MCF 10A (cell line): ENCODE measurements around the gene PLCB1. TPM values are rescaled to one million over a fixed set of nuclear protein-coding genes. Genes with fewer than 3 reads are reported as not detected.

Experiments
- BruUV-seq: library from RNA; stranded (reverse); fragments of 400-500 nt; replicated peaks from 2 replicates; lab custom pipeline; 2021; lab: Mats Ljungman, UMichigan
- CTCF ChIA-PET: fragments of 300-600 bp; sonication (Branson Sonifier 250); formaldehyde crosslinking; extraction: SDS; loops from one replicate; lab custom pipeline; 2021; ENCODE audit warnings: antibody characterized with exemption, inconsistent platforms; lab: Yijun Ruan, JAX
- POLR2A ChIA-PET: fragments of 300-600, 350-650 bp; sonication (Branson Sonifier 250); formaldehyde crosslinking; extraction: SDS; loops from one replicate; lab custom pipeline; 2020; ENCODE audit warnings: antibody characterized with exemption, inconsistent platforms; lab: Yijun Ruan, JAX
- DNase-seq: peaks from one replicate; pipeline ENCODE4 v3.0.0-alpha.2; 2018; ENCODE audit not compliant: unreplicated experiment
- H3K27ac Mint-ChIP-seq: one replicate; pipeline ENCODE4 v1.8.0; 2022; ENCODE audit warnings: mild to moderate bottlenecking, low read depth, mixed read lengths; ENCODE audit not compliant: unreplicated experiment
- H3K27me3 Mint-ChIP-seq: one replicate; pipeline ENCODE4 v1.8.0; 2022; ENCODE audit warnings: mixed read lengths; ENCODE audit not compliant: insufficient read depth, unreplicated experiment
- H3K36me3 Mint-ChIP-seq: one replicate; pipeline ENCODE4 v1.8.0; 2022; ENCODE audit warnings: mild to moderate bottlenecking, moderate library complexity, mixed read lengths; ENCODE audit not compliant: insufficient read depth, unreplicated experiment
- H3K4me1 Mint-ChIP-seq: one replicate; pipeline ENCODE4 v1.8.0; 2022; ENCODE audit warnings: mixed read lengths; ENCODE audit not compliant: insufficient read depth, unreplicated experiment
- H3K4me3 Mint-ChIP-seq: one replicate; pipeline ENCODE4 v1.8.0; 2022; ENCODE audit warnings: mild to moderate bottlenecking, moderate library complexity, mixed read lengths; ENCODE audit not compliant: unreplicated experiment
- H3K9me3 Mint-ChIP-seq: one replicate; pipeline ENCODE4 v1.8.0; 2022; ENCODE audit warnings: mixed read lengths; ENCODE audit not compliant: unreplicated experiment
- CTCF ChIP-seq: fragments of 200-600 bp; IDR thresholded peaks from one replicate; pipeline ENCODE4 v1.8.0; 2022; ENCODE audit warnings: antibody characterized with exemption, mild to moderate bottlenecking; ENCODE audit not compliant: unreplicated experiment
- intact Hi-C: fragments of 100-400 bp; cut with micrococcal nuclease; formaldehyde crosslinking; loops from 2 replicates; pipeline ENCODE4 v1.14.1; 2022
- total RNA-seq: library from RNA; stranded (reverse); gene quantifications from 2 replicates; pipeline ENCODE4 v1.2.3, GENCODE V29; 2022

The PLCB1 gene
- total RNA-seq, 1 experiment from 2014 or later, result 5.9 TPM

DNA sequence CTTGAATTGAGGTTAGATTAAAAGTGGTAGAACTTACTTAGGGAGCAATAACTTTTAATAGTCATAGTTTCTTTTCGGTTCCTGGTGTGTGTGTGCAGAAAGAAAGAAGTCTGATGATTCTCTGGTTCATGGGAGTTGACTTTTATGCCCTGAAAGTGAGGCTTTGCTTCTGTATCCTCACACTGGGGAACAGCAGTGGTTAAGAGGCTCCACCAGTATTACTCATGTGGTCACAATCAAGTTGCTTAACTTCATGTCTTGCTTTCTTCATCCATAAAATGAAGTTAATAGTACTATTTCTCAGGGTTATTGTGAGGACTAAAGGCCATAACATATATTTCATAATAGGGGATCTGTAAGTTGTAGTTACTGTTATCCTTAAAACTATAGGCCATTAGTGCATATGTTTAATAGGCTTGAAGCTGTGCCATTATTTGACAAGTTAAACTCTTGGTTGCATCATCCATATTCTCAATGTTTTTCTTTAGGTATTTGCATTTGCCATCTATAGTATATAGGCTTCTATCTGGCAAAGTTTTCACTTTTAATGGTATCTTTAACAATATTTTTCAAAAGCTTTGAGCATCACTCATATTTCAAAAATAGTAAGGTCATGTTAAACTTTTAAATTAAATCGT lies 262.4 kb downstream of the PLCB1 start:
- no TSS peak for BruUV-seq
- Mint-ChIP-seq H3K36me3 (no peaks in the 10 kb centered on the region), H3K27me3 (no peaks in the 10 kb centered on the region), H3K9me3 (no peaks in the 10 kb centered on the region), H3K27ac (no peak overlapping the region), H3K4me1 (peaks cover 7% of the 10 kb centered on the region), H3K4me3 (no peak overlapping the region)
- POLR2A ChIA-PET, result no interaction called here
- intact Hi-C loops, result loop anchor here (1.0 kb wide), 1 partner anchor 60 kb away; no protein-coding TSS in a partner anchor
- peak; percentile 61 for DNase-seq
- CTCF ChIA-PET, result no interaction called here
- TF ChIP-seq CTCF, result no peak

DNA sequence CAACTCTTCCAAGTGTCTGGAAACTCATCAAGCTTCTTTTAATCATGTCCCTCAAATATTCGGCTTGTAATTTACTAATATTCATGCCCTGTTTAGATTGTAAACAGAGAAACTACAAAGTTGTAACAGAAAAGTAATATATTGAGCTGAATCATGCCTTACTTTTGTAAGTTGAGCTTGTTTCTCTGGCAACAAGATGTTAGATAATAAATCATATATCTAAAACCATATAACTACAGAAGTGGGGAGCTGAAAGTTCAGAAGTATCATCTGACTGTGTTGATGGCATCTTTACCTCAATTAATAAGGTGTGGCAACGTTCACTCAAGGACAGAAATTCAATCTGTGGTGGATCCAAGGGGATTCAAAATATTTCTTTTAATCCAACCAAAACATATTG lies 263.9 kb downstream of the PLCB1 start:
- no peaks in the 10 kb centered on the region for H3K36me3 Mint-ChIP-seq
- H3K9me3 Mint-ChIP-seq, result no peaks in the 10 kb centered on the region
- no peak for DNase-seq
- no peak overlapping the region for H3K4me3 Mint-ChIP-seq
- ChIA-PET POLR2A (interaction anchor here (0.5 kb wide), 1 partner anchor 545 kb away, joined by 3 read pairs; no protein-coding TSS in a partner anchor), CTCF (interaction anchor here (0.5 to 1.3 kb wide), 6 partner anchors 8 to 353 kb away, joined by 3 to 4 read pairs (median 3); partner anchors contain the start of gene PLCB1)
- TF ChIP-seq CTCF, result no peak
- H3K27me3 Mint-ChIP-seq, result no peaks in the 10 kb centered on the region
- intact Hi-C loops, result no loop called here
- no peak overlapping the region for H3K27ac Mint-ChIP-seq
- BruUV-seq, result no TSS peak
- peaks cover 7% of the 10 kb centered on the region for H3K4me1 Mint-ChIP-seq

DNA sequence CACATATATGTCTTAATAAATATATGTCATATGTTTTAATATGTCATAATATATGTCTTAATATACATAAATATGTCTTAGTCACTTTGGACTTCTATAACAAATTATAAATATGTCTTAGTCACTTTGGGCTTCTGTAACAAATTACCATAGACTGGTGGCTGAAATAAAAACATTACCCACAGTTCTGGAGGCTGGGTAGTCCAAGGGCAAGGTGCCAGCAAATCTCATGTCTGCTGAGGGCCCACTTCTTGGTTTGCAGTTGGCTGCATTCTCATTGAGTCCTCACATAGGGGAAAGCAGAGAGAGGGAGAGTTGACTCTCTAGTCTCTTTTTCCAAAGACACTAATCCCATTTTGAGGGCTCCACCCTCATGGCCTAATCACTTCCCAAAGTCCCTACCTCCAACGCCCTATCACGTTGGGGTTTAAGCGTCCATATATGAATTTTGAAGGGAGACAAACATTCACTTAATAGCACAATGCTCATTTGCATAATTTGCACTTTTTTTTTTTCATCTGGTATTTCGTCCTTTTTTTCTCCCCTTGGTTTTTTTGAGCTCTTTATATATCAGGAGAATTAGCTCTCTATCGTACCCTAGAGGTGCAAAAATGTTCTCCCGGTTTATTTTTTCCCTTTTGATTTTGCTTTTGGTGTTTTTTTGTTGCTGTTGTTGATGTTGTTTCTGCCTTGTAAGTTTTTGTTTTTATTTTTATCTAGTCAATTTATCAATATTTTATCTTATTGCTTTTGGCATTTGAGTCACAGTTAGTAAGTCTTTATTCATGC lies 266.4 kb downstream of the PLCB1 start:
- intact Hi-C loops, result no loop called here
- no peak overlapping the region for H3K27ac Mint-ChIP-seq
- H3K36me3 Mint-ChIP-seq, result no peaks in the 10 kb centered on the region
- H3K4me1 Mint-ChIP-seq, result peaks cover 7% of the 10 kb centered on the region
- CTCF ChIA-PET, result interaction anchor here (0.6 to 1.5 kb wide), 5 partner anchors 12 to 1977 kb away, joined by 3 to 6 read pairs (median 3); no protein-coding TSS in a partner anchor
- no peak for TF ChIP-seq CTCF
- no peaks in the 10 kb centered on the region for H3K27me3 Mint-ChIP-seq
- DNase-seq, result no peak
- BruUV-seq, result no TSS peak
- no peak overlapping the region for H3K4me3 Mint-ChIP-seq
- POLR2A ChIA-PET, result no interaction called here
- H3K9me3 Mint-ChIP-seq, result no peaks in the 10 kb centered on the region

- intact Hi-C loops, result no loop called here
- Mint-ChIP-seq H3K27ac (no peak overlapping the region), H3K4me1 (no peaks in the 10 kb centered on the region), H3K27me3 (no peaks in the 10 kb centered on the region), H3K4me3 (no peak overlapping the region), H3K36me3 (no peaks in the 10 kb centered on the region), H3K9me3 (no peaks in the 10 kb centered on the region)
- BruUV-seq, result no TSS peak
- DNase-seq, result no peak
- ChIA-PET CTCF (interaction anchor here (0.6 to 6.7 kb wide), 4 partner anchors 10 to 437 kb away, joined by 3 to 59 read pairs (median 4); no protein-coding TSS in a partner anchor), POLR2A (no interaction called here)
- TF ChIP-seq CTCF, result no peak
Measured at GRCh38 chr20:8399947-8400346, 267.9 kb downstream of the PLCB1 start.
